Osteoblast (primary cell): Measurements from ENCODE around the gene ANKEF1. TPM values are rescaled to one million over a fixed set of nuclear protein-coding genes. Genes with fewer than 3 reads are reported as not detected.

Experiments
- DNase-seq: peaks from one replicate; pipeline ENCODE4 v3.0.0; 2011; ENCODE audit warnings: low spot score, mixed read lengths; ENCODE audit not compliant: insufficient read length; ENCODE audit errors: missing footprints
- H2AFZ ChIP-seq: 2 replicates; pipeline ENCODE4 v1.6.0; 2011; ENCODE audit warnings: mild to moderate bottlenecking, low read length
- H3K27ac ChIP-seq: 2 replicates; pipeline ENCODE4 v1.5.1; 2011; ENCODE audit warnings: mild to moderate bottlenecking, low read depth, low read length, moderate library complexity
- H3K27me3 ChIP-seq: 2 replicates; pipeline ENCODE4 v1.6.0; 2012; ENCODE audit warnings: mild to moderate bottlenecking, control low read depth, inconsistent platforms, low read length, moderate library complexity; ENCODE audit not compliant: insufficient read depth
- H3K36me3 ChIP-seq: 2 replicates; pipeline ENCODE4 v1.5.1; 2011; ENCODE audit warnings: mild to moderate bottlenecking, low read length, control low read depth, moderate library complexity; ENCODE audit not compliant: insufficient read depth
- H3K4me1 ChIP-seq: 2 replicates; pipeline ENCODE4 v1.5.1; 2011; ENCODE audit warnings: mild to moderate bottlenecking, low read length, control low read depth, moderate library complexity; ENCODE audit not compliant: insufficient read depth
- H3K4me2 ChIP-seq: 2 replicates; pipeline ENCODE4 v1.6.0; 2011; ENCODE audit warnings: mild to moderate bottlenecking, low read length; ENCODE audit not compliant: insufficient read depth
- H3K4me3 ChIP-seq: fragments of 200-600 bp; sonication (generic); 3 replicates; pipeline ENCODE4 v1.5.1; 2012; ENCODE audit warnings: mild to moderate bottlenecking, low read length, inconsistent platforms; ENCODE audit not compliant: insufficient read depth
- H3K79me2 ChIP-seq: 2 replicates; pipeline ENCODE4 v1.6.0; 2012; ENCODE audit warnings: mild to moderate bottlenecking, low read length, control low read depth, inconsistent platforms; ENCODE audit not compliant: insufficient read depth
- H3K9me3 ChIP-seq: 2 replicates; pipeline ENCODE4 v1.5.1; 2011; ENCODE audit warnings: low read depth, low read length, control low read depth
- H4K20me1 ChIP-seq: 2 replicates; pipeline ENCODE4 v1.6.0; 2012; ENCODE audit warnings: mild to moderate bottlenecking, low read length, control low read depth; ENCODE audit not compliant: insufficient read depth
- CTCF ChIP-seq: IDR thresholded peaks from 2 replicates; pipeline ENCODE4 v1.5.1; 2011; ENCODE audit warnings: mild to moderate bottlenecking, low read depth, low read length, moderate library complexity; ENCODE audit errors: extremely low read depth
- small RNA-seq: library from RNA; depleted of rRNA; stranded (forward); fragments of <200 nt; gene quantifications from one replicate; pipeline ENCODE3, GENCODE V24; 2012
- total RNA-seq: library from RNA; depleted of rRNA; stranded (reverse); fragments of >200 nt; gene quantifications from 2 replicates; pipeline ENCODE4 v1.2.3, GENCODE V29; 2012

The ANKEF1 gene
- total RNA-seq, 1 donor: 2.5 TPM

GRCh38 chr20:10094566-10095173 lies 59.9 kb downstream of the ANKEF1 start:
- peak; percentile 36 for TF ChIP-seq CTCF
- Histone ChIP-seq H3K27ac (no peak overlapping the region), H3K4me1 (peaks cover 9% of the 10 kb centered on the region), H4K20me1 (no peaks in the 10 kb centered on the region), H3K36me3 (no peaks in the 10 kb centered on the region), H3K79me2 (no peaks in the 10 kb centered on the region), H3K27me3 (no peaks in the 10 kb centered on the region), H3K4me2 (no peak overlapping the region), H3K4me3 (no peak overlapping the region), H3K9me3 (no peaks in the 10 kb centered on the region), H2AFZ (no peak overlapping the region)
- DNase-seq: no peak

- no peak for TF ChIP-seq CTCF
- no peaks in the 10 kb centered on the region for H3K9me3 ChIP-seq
These were observed 62.0 kb downstream of the ANKEF1 start for GRCh38 chr20:10096790-10097189.

GRCh38 chr20:10105046-10105445 lies 70.3 kb downstream of the ANKEF1 start:
- Histone ChIP-seq H3K4me2 (no peak overlapping the region), H3K36me3 (no peaks in the 10 kb centered on the region), H3K4me1 (peaks cover 4% of the 10 kb centered on the region), H3K27ac (no peak overlapping the region), H2AFZ (no peak overlapping the region), H3K9me3 (no peaks in the 10 kb centered on the region), H3K79me2 (no peaks in the 10 kb centered on the region), H3K4me3 (no peak overlapping the region), H3K27me3 (no peaks in the 10 kb centered on the region), H4K20me1 (no peaks in the 10 kb centered on the region)
- DNase-seq: no peak
- TF ChIP-seq CTCF: no peak

More at GRCh38 chr20:10096790-10097189, 62.0 kb downstream of the ANKEF1 start:
- H3K36me3 ChIP-seq: no peaks in the 10 kb centered on the region
- no peak for DNase-seq
- no peaks in the 10 kb centered on the region for H3K79me2 ChIP-seq
- H3K4me1 ChIP-seq: peaks cover 9% of the 10 kb centered on the region
- no peak overlapping the region for H3K4me2 ChIP-seq
- no peaks in the 10 kb centered on the region for H3K27me3 ChIP-seq
- H4K20me1 ChIP-seq: no peaks in the 10 kb centered on the region
- H3K4me3 ChIP-seq: no peak overlapping the region
- H3K27ac ChIP-seq: no peak overlapping the region
- H2AFZ ChIP-seq: no peak overlapping the region

Small RNAs within 50 kb of the gene (small RNA-seq; reads per million reads assigned to genes)
- not detected for gene RF00017

Other genes with a start within 250 kb of the ANKEF1 start
- not detected in 2 replicates for gene PAK5, start 195.9 kb upstream of the ANKEF1 start, total RNA-seq
- 1.8 TPM in 2 replicates for gene SNAP25, start 183.8 kb downstream of the ANKEF1 start, total RNA-seq